Cardiac fibroblast (primary cell): ENCODE results near the gene RAB11FIP4.
"Not testable (repeated sequence)": the region's sequence is repeated elsewhere in the genome, so short reads cannot be mapped to it uniquely, and the experiment has no call there.

ENCODE experiments used
- DNase-seq, 2 donors: peaks; one replicate each; pipeline versions ENCODE4 v3.0.0 to v3.0.0-alpha.2; 2010; ENCODE audit warnings: low read depth in 2 of 2
- H3K4me3 ChIP-seq, 2 donors: replicated peaks in 1 of 2; 1 replicate in 1 of 2; 2 replicates in 1 of 2; pipeline ENCODE4 v1.5.1; 2011; ENCODE audit warnings: low read depth in 2 of 2, low read length in 2 of 2, mild to moderate bottlenecking in 2 of 2, moderate library complexity in 1 of 2
- CTCF ChIP-seq: IDR thresholded peaks from one replicate; pipeline ENCODE4 v1.5.1; 2011; ENCODE audit warnings: low read depth, mild to moderate bottlenecking, low read length, inconsistent platforms

RAB11FIP4 gene

DNA sequence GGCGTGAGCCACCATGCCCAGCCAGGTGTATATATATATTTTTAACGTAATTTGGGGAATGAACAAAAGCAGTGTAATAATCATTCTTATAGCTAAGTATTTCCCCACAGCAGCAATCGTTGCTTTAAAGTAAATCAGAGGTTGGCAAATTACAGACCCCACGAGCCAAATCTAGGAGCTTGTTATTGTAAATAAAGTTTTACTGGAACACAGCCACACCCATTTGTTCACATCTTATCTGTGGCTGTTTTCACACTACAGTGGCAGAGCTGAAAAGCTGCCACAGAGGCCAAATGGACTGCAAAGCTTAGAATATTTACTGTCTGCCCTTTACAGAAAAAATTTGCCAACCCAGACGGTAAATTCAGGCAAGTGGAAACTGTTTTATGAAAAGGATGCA is 50.8 kb downstream of the RAB11FIP4 start:
- no peak for DNase-seq
- H3K4me3 ChIP-seq, result no peak overlapping the region
- no peak for TF ChIP-seq CTCF

DNA sequence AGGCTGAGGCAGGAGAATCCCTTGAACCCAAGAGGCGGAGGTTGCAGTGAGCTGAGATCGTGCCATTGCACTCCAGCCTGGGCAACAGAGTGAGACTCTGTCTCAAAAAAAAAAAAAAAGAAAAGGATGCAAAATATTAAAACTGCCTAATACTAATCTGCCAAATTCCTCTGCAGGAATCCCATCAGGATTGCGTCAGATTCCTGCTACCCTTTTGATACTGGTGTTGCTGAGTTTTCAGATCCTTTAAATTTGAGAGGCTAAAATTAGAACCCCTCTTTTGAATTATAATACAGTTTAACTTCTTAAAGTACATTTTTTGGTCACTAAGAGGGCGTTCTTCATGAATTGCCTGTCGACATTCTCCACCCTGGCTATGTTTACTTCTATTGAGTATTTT is 51.4 kb downstream of the RAB11FIP4 start:
- H3K4me3 ChIP-seq, result not testable (repeated sequence)
- DNase-seq, result peak in 1 of 2 donors; percentile 46

DNA sequence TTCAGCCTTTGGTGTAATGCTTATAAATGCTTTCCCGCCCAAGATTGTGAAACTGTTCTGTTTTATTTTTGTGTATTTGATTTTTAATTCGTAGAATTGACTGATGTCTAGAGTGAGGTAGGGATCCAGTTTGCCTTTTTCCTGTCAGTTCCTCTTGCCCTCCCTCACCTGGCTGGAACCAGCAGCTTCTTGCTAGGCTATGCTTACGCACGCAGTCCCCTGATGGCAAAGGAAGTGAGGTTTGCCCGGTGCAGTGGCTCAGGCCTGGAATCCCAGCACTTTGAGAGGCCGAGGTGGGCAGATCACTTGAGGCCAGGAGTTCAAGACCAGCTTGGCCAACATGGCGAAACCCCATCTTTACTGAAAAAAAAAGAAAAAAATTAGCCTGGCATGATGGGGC is 51.9 kb downstream of the RAB11FIP4 start:
- no peak overlapping the region for H3K4me3 ChIP-seq

GRCh38 chr17:31444026-31444425 is 52.6 kb downstream of the RAB11FIP4 start:
- peak in 1 of 2 donors; percentile 9 for DNase-seq
- TF ChIP-seq CTCF, result no peak
- no peak overlapping the region for H3K4me3 ChIP-seq

More for the DNA sequence above, 51.9 kb downstream of the RAB11FIP4 start:
- DNase-seq, result no peak
- no peak for TF ChIP-seq CTCF

- DNase-seq, result no peak
- H3K4me3 ChIP-seq, result no peak overlapping the region
Observed at GRCh38 chr17:31446195-31446967, 54.9 kb downstream of the RAB11FIP4 start.

GRCh38 chr17:31448467-31449077 is 57.1 kb downstream of the RAB11FIP4 start:
- peak; percentile 23 to 57 for DNase-seq
- no peak overlapping the region for H3K4me3 ChIP-seq
- TF ChIP-seq CTCF, result no peak

More at GRCh38 chr17:31446195-31446967, 54.9 kb downstream of the RAB11FIP4 start:
- TF ChIP-seq CTCF, result peak; percentile 11

- no peak overlapping the region for H3K4me3 ChIP-seq
- DNase-seq, result no peak
- TF ChIP-seq CTCF, result no peak
Observed at GRCh38 chr17:31449111-31449510, 57.6 kb downstream of the RAB11FIP4 start.
